Measurements from ENCODE around the gene EIF4A3.

The EIF4A3 gene

GRCh38 chr17:80109066-80109660 is 37.8 kb downstream of the EIF4A3 start:
- H3K4me3 Mint-ChIP-seq, result no peak overlapping the region
- H3K27ac Mint-ChIP-seq, result no peak overlapping the region
- H3K4me1 Mint-ChIP-seq, result peaks cover 3% of the 10 kb centered on the region
- no peaks in the 10 kb centered on the region for H3K36me3 Mint-ChIP-seq
- no peaks in the 10 kb centered on the region for H3K9me3 Mint-ChIP-seq
- H3K27me3 Mint-ChIP-seq, result no peaks in the 10 kb centered on the region
- ATAC-seq (ENCODE audit: low read depth), result no peak
- DNase-seq (ENCODE audit: low spot score in 2 of 2), result no peak

- no peaks in the 10 kb centered on the region for H3K27me3 Mint-ChIP-seq
- no peak for ATAC-seq (ENCODE audit: low read depth)
These were observed 38.6 kb downstream of the EIF4A3 start for GRCh38 chr17:80108036-80108971.

GRCh38 chr17:80107231-80108021 is 39.5 kb downstream of the EIF4A3 start:
- H3K27ac Mint-ChIP-seq, result no peak overlapping the region
- no peaks in the 10 kb centered on the region for H3K9me3 Mint-ChIP-seq
- no peaks in the 10 kb centered on the region for H3K27me3 Mint-ChIP-seq
- no peak for ATAC-seq (ENCODE audit: low read depth)
- no peak overlapping the region for H3K4me3 Mint-ChIP-seq
- peaks cover 3% of the 10 kb centered on the region for H3K4me1 Mint-ChIP-seq
- DNase-seq (ENCODE audit: low spot score in 2 of 2), result no peak
- H3K36me3 Mint-ChIP-seq, result no peaks in the 10 kb centered on the region

More at GRCh38 chr17:80108036-80108971, 38.6 kb downstream of the EIF4A3 start:
- no peak for DNase-seq (ENCODE audit: low spot score in 2 of 2)
- Mint-ChIP-seq H3K27ac (no peak overlapping the region), H3K9me3 (no peaks in the 10 kb centered on the region), H3K4me3 (no peak overlapping the region), H3K36me3 (no peaks in the 10 kb centered on the region), H3K4me1 (peaks cover 3% of the 10 kb centered on the region)

- Mint-ChIP-seq H3K36me3 (no peaks in the 10 kb centered on the region), H3K4me3 (no peak overlapping the region), H3K27me3 (no peaks in the 10 kb centered on the region), H3K9me3 (no peaks in the 10 kb centered on the region), H3K4me1 (peaks cover 8% of the 10 kb centered on the region), H3K27ac (no peak overlapping the region)
- ATAC-seq (ENCODE audit: low read depth), result no peak
- no peak for DNase-seq (ENCODE audit: low spot score in 2 of 2)
These were observed 40.2 kb downstream of the EIF4A3 start for GRCh38 chr17:80106751-80107150.

- DNase-seq (ENCODE audit: low spot score in 2 of 2) (no peak), ATAC-seq (ENCODE audit: low read depth) (no peak)
- Mint-ChIP-seq H3K4me3 (no peak overlapping the region), H3K27me3 (no peaks in the 10 kb centered on the region), H3K36me3 (no peaks in the 10 kb centered on the region), H3K27ac (no peak overlapping the region), H3K4me1 (peaks cover 8% of the 10 kb centered on the region), H3K9me3 (no peaks in the 10 kb centered on the region)
These were observed 40.8 kb downstream of the EIF4A3 start for GRCh38 chr17:80106176-80106575.

- no peak overlapping the region for H3K27ac Mint-ChIP-seq
- no peak for ATAC-seq (ENCODE audit: low read depth)
- no peaks in the 10 kb centered on the region for H3K27me3 Mint-ChIP-seq
- no peaks in the 10 kb centered on the region for H3K9me3 Mint-ChIP-seq
- no peak overlapping the region for H3K4me3 Mint-ChIP-seq
- H3K36me3 Mint-ChIP-seq, result no peaks in the 10 kb centered on the region
- peaks cover 10% of the 10 kb centered on the region for H3K4me1 Mint-ChIP-seq
- DNase-seq (ENCODE audit: low spot score in 2 of 2), result no peak
These were observed 41.2 kb downstream of the EIF4A3 start for GRCh38 chr17:80105762-80106161.

- H3K9me3 Mint-ChIP-seq, result no peaks in the 10 kb centered on the region
- H3K4me1 Mint-ChIP-seq, result peaks cover 13% of the 10 kb centered on the region
- DNase-seq (ENCODE audit: low spot score in 2 of 2) (no peak), ATAC-seq (ENCODE audit: low read depth) (no peak)
- H3K4me3 Mint-ChIP-seq, result no peak overlapping the region
- H3K27me3 Mint-ChIP-seq, result no peaks in the 10 kb centered on the region
- no peak overlapping the region for H3K27ac Mint-ChIP-seq
- H3K36me3 Mint-ChIP-seq, result no peaks in the 10 kb centered on the region
These were observed 42.0 kb downstream of the EIF4A3 start for GRCh38 chr17:80104956-80105375.

GRCh38 chr17:80104321-80104955 is 42.5 kb downstream of the EIF4A3 start:
- Mint-ChIP-seq H3K4me3 (no peak overlapping the region), H3K27me3 (no peaks in the 10 kb centered on the region), H3K36me3 (no peaks in the 10 kb centered on the region), H3K4me1 (peaks cover 13% of the 10 kb centered on the region), H3K9me3 (no peaks in the 10 kb centered on the region), H3K27ac (no peak overlapping the region)
- ATAC-seq (ENCODE audit: low read depth) (no peak), DNase-seq (ENCODE audit: low spot score in 2 of 2) (no peak)

- Mint-ChIP-seq H3K4me3 (peak overlapping the region; percentile 53), H3K27me3 (no peaks in the 10 kb centered on the region), H3K4me1 (peaks cover 13% of the 10 kb centered on the region), H3K9me3 (no peaks in the 10 kb centered on the region), H3K36me3 (no peaks in the 10 kb centered on the region), H3K27ac (no peak overlapping the region)
- no peak for ATAC-seq (ENCODE audit: low read depth)
- no peak for DNase-seq (ENCODE audit: low spot score in 2 of 2)
These were observed 43.4 kb downstream of the EIF4A3 start for GRCh38 chr17:80103449-80104085.

GRCh38 chr17:80102664-80103448 is 44.1 kb downstream of the EIF4A3 start:
- H3K27ac Mint-ChIP-seq, result peak overlapping the region; percentile 86
- no peaks in the 10 kb centered on the region for H3K36me3 Mint-ChIP-seq
- ATAC-seq (ENCODE audit: low read depth) (no peak), DNase-seq (ENCODE audit: low spot score in 2 of 2) (no peak)
- H3K4me1 Mint-ChIP-seq, result peaks cover 13% of the 10 kb centered on the region
- H3K27me3 Mint-ChIP-seq, result peaks cover under 1% of the 10 kb centered on the region
- H3K9me3 Mint-ChIP-seq, result no peaks in the 10 kb centered on the region
- peak overlapping the region; percentile 53 for H3K4me3 Mint-ChIP-seq

GRCh38 chr17:80101946-80102663 is 44.8 kb downstream of the EIF4A3 start:
- DNase-seq (ENCODE audit: low spot score in 2 of 2) (no peak), ATAC-seq (ENCODE audit: low read depth) (peak; percentile 28)
- H3K9me3 Mint-ChIP-seq, result no peaks in the 10 kb centered on the region
- H3K4me3 Mint-ChIP-seq, result peak overlapping the region; percentile 94
- H3K36me3 Mint-ChIP-seq, result no peaks in the 10 kb centered on the region
- peak overlapping the region; percentile 86 for H3K27ac Mint-ChIP-seq
- peaks cover 13% of the 10 kb centered on the region for H3K4me1 Mint-ChIP-seq
- peaks cover 2% of the 10 kb centered on the region for H3K27me3 Mint-ChIP-seq
